Thoracic aorta (tissue), 2 donors: ENCODE results near the gene NYAP2. TPM values are rescaled to one million over a fixed set of nuclear protein-coding genes. Genes with fewer than 3 reads are reported as not detected.

Experiments
- ATAC-seq: fragments of 150-250 bp; one replicate; pipeline ENCODE4 v1.8.0; 2017; ENCODE audit warnings: low read depth; ENCODE audit not compliant: insufficient number of reproducible peaks, low FRiP score
- DNase-seq: peaks from one replicate; pipeline ENCODE4 v3.0.0-alpha.2; 2020; ENCODE audit warnings: low spot score
- H3K27ac ChIP-seq, 2 donors: fragments of 200-600 bp; sonication (generic); 1 replicate in 1 of 2; 2 replicates in 1 of 2; pipeline ENCODE4 v1.5.1; 2016; ENCODE audit warnings: mild to moderate bottlenecking in 2 of 2, moderate library complexity in 2 of 2
- H3K27me3 ChIP-seq: fragments of 200-600 bp; sonication (generic); replicated peaks from 2 replicates; pipeline ENCODE4 v1.6.0; 2016; ENCODE audit warnings: mild to moderate bottlenecking; ENCODE audit not compliant: insufficient read depth
- H3K36me3 ChIP-seq: fragments of 200-600 bp; sonication (generic); one replicate; pipeline ENCODE4 v1.5.1; 2016
- H3K4me1 ChIP-seq, 2 donors: fragments of 200-600 bp; sonication (generic); 1 replicate in 1 of 2; 2 replicates in 1 of 2; pipeline versions ENCODE4 v1.5.1 to v1.6.0; 2016; ENCODE audit warnings: low read depth in 2 of 2, mild to moderate bottlenecking in 1 of 2; ENCODE audit not compliant: control insufficient read depth in 1 of 2
- H3K4me3 ChIP-seq: fragments of 200-600 bp; sonication (generic); 2 replicates; pipeline ENCODE4 v1.5.1; 2016; ENCODE audit warnings: mild to moderate bottlenecking
- H3K9me3 ChIP-seq: fragments of 200-600 bp; sonication (generic); 2 replicates; pipeline ENCODE4 v1.5.1; 2016
- CTCF ChIP-seq: fragments of 200-600 bp; sonication (generic); IDR thresholded peaks from one replicate; pipeline ENCODE4 v1.5.1; 2019; ENCODE audit warnings: antibody characterized with exemption
- total RNA-seq, 2 donors: library from RNA; depleted of rRNA; stranded (reverse); fragments of >200 nt; gene quantifications; one replicate each; pipeline versions ENCODE4 v1.1.0 to v1.2.3, GENCODE V29; 2016

NYAP2 gene
- total RNA-seq, 2 donors from 2014 or later, result 0.14 TPM; not detected in 1

GRCh38 chr2:225486236-225486635 is 86.7 kb downstream of the NYAP2 start:
- DNase-seq (no peak), ATAC-seq (no peak)
- Histone ChIP-seq H3K27me3 (no peaks in the 10 kb centered on the region), H3K27ac (no peak overlapping the region), H3K36me3 (no peaks in the 10 kb centered on the region), H3K9me3 (no peaks in the 10 kb centered on the region), H3K4me3 (no peak overlapping the region), H3K4me1 (no peaks in the 10 kb centered on the region)
- TF ChIP-seq CTCF, result no peak

DNA sequence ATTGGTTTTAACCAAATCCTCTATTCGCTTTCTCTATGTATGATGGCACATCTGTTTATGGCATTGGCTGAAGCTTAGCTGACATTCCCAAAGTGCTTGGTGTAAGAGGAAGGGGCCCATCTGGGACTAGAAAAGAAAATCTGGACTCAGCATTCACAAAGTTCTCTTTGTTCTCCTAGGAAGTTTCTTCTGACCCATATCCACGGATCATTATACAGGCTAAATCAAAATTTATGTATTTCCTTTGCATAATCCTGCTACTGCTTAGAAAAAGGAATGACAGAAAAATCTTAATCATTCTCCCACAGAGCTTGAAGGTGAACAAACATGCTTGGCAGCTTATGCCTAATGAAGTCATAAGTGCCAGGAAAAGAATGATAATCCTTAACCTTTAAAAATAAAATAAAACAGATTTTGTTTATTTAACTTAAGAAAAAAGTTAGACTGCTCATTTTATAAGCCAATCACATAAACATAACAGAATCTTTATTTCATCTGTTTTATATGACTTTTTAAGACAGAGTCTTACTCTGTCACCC is 88.4 kb downstream of the NYAP2 start:
- Histone ChIP-seq H3K27ac (no peak overlapping the region), H3K27me3 (no peaks in the 10 kb centered on the region), H3K36me3 (no peaks in the 10 kb centered on the region), H3K4me1 (no peaks in the 10 kb centered on the region), H3K4me3 (no peak overlapping the region), H3K9me3 (no peaks in the 10 kb centered on the region)
- DNase-seq (no peak), ATAC-seq (no peak)
- TF ChIP-seq CTCF, result no peak

- no peak for ATAC-seq
- no peak overlapping the region for H3K4me3 ChIP-seq
- no peak for TF ChIP-seq CTCF
- no peak overlapping the region for H3K27ac ChIP-seq
- no peaks in the 10 kb centered on the region for H3K4me1 ChIP-seq
- H3K36me3 ChIP-seq, result no peaks in the 10 kb centered on the region
- H3K9me3 ChIP-seq, result no peaks in the 10 kb centered on the region
- no peak for DNase-seq
- H3K27me3 ChIP-seq, result no peaks in the 10 kb centered on the region
These were observed 89.2 kb downstream of the NYAP2 start for GRCh38 chr2:225488743-225489142.

DNA sequence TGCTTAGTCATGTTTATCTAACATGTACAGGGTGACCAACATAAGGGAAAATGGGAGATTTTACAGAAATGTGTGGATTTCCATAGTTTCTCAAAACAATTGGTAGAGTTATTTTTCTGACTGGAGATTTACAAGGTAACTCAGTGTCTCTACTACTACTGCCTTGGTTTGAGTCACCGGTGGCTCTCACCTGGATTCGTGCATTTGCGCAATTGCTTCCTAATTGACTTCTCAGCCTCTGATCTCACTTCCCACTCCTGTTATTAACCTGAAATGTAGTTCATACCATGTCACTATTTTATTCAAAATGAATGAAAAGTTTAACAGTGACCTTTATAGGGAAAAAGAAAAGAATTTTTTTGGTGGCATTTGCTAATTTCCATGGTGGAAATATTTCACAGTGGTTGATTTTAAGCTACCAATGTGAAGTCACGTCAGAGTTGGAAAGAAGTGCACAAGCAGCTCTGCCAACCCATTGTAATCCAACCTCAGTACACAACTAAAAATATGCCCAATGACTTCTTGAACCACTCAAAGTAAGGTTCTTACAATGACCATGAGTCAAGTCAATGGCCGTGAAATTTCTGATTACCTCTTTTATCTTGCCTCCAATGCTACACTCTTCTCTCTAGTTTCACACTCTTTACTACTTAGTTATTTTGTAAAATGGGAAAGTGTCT is 94.0 kb downstream of the NYAP2 start:
- Histone ChIP-seq H3K27ac (no peak overlapping the region), H3K4me1 (no peaks in the 10 kb centered on the region), H3K27me3 (no peaks in the 10 kb centered on the region), H3K4me3 (no peak overlapping the region), H3K9me3 (no peaks in the 10 kb centered on the region), H3K36me3 (no peaks in the 10 kb centered on the region)
- DNase-seq, result no peak
- no peak for TF ChIP-seq CTCF
- ATAC-seq, result no peak

DNA sequence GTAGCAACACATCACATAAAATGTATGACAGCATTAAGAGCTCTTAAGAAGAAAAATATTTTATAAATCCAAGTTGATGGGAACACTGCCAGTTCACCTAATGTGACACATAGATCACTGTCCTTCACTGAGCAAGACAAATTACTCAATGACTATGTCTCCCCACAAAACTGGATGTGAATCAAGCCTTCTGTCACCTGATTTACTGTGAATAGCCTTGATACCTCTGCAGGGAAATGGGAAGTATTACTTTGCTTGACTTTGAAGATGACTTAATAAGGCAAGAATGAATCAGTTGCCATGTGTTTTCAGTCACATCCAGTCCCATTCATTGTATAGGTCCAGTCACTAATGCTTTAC is 94.6 kb downstream of the NYAP2 start:
- Histone ChIP-seq H3K36me3 (no peaks in the 10 kb centered on the region), H3K9me3 (no peaks in the 10 kb centered on the region), H3K4me1 (no peaks in the 10 kb centered on the region), H3K4me3 (no peak overlapping the region), H3K27ac (no peak overlapping the region), H3K27me3 (no peaks in the 10 kb centered on the region)
- no peak for ATAC-seq
- no peak for TF ChIP-seq CTCF
- no peak for DNase-seq
